Superior temporal gyrus (tissue), 1 donor: ENCODE measurements around the gene SPPL2A.
"Not testable (repeated sequence)": the region's sequence is repeated elsewhere in the genome, so short reads cannot be mapped to it uniquely, and the experiment has no call there.

Experiments
- DNase-seq: peaks from one replicate; pipeline ENCODE4 v3.0.0-alpha.2; 2016; ENCODE audit errors: extremely low spot score

Gene SPPL2A, protein sequence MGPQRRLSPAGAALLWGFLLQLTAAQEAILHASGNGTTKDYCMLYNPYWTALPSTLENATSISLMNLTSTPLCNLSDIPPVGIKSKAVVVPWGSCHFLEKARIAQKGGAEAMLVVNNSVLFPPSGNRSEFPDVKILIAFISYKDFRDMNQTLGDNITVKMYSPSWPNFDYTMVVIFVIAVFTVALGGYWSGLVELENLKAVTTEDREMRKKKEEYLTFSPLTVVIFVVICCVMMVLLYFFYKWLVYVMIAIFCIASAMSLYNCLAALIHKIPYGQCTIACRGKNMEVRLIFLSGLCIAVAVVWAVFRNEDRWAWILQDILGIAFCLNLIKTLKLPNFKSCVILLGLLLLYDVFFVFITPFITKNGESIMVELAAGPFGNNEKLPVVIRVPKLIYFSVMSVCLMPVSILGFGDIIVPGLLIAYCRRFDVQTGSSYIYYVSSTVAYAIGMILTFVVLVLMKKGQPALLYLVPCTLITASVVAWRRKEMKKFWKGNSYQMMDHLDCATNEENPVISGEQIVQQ

DNA sequence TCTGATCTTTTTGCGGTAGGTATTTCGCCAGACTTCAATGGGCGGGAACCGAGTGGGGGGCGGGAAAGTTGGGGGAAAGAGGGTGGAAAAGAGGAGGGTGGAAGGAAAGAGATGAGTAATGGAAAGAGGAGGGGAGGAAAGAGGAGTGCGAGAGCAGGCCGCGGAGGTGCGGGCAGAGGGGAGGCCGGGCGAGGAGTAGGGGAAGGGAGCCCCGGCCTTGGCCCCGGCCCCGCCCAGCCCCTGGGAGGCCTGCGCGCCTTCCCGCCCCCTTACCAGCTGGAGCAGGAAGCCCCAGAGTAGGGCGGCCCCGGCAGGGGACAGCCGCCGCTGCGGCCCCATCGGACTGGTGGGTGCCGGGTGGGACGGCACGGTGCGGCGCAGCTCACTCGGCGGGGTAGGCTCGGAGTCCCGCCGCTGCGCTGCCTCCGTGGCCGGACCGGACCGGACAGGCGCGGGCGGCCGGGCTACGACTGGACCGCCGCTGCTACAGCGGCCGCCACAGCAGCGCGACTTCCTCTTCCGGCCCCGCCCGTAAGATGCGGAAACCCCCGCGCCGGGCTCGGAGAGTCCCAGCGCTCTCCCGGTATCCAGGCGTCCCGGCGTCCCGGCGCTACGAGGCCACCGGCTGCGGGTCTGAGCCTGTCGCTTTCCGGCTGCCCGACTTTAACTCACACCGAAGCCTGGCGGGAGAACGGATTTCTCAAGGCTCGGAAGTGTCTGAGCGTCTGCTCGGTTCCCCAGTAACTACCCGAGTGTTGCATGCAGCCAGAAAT is at the start of gene SPPL2A:
SPPL2A (minus strand) TSS at position 512 of the 773 bp plus-strand sequence; CDS start at position 339, 173 bp downstream.
- peak; percentile 75 for DNase-seq

DNA sequence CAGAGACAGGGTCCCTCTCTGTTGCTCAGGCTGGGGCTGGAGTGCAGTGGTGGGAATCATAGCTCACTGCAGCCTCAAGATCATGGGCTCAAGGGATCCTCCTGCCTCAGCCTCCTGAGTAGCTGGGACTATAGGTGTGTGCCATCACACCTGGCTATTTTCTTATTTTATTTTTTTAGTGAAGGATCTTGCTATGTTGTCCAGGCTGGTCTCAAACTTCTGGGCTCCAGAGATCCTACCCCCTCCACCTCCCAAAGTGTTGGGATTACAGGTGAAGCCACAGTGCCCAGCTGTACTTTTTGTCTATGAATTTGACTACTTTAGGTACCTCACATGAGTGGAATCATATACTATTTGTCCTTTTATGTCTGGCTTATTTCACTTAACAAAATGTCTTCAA is 49.1 kb upstream of the SPPL2A start:
- DNase-seq: no peak

GRCh38 chr15:50813865-50814264 is 48.4 kb upstream of the SPPL2A start:
- DNase-seq: no peak

- no peak for DNase-seq
Measured at GRCh38 chr15:50813089-50813488, 47.6 kb upstream of the SPPL2A start.

DNA sequence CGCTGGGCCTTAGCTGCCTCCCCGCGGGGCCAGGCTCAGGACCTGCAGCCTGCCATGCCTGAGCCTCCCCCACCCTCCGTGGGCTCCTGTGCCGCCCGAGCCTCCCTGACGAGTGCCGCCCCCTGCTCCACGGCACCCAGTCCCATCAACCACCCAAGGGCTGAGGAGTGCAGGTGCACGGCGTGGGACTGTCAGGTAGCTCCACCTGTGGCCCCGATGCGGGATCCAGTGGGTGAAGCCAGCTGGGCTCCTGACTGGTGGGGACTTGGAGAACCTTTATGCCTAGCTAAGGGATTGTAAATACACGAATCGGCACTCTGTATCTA is 46.6 kb upstream of the SPPL2A start:
- DNase-seq: not testable (repeated sequence)

DNA sequence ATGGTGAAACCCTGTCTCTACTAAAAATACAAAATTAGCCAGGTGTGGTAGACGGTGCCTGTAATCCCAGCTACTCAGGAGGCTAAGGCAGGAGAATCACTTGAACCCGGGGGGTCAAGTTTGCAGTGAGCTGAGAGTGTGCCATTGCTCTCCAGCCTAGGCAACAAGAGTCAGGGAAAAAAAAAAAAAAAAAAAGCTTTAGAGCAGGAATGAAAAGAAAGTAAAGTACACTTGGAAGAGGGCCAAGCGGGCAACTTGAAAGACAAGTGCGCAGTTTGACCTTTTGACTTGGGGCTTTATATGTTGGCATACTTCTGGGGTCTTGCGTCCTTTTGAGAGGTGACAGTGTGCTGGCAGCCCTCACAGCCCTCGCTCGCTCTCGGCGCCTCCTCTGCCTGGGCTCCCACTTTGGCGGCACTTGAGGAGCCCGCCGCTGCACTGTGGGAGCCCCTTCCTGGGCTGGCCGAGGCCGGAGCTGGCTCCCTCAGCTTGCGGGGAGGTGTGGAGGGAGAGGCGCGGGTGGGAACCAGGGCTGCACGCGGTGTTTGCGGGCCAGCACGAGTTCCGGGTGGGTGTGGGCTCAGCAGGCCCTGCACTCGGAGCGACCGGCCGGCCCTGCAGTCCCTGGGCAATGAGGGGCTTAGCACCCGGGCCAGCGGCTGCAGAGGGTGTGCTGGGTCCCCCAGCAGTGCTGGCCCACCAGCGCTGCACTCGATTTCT is 46.1 kb upstream of the SPPL2A start:
- not testable (repeated sequence) for DNase-seq

- no peak for DNase-seq
Measured at GRCh38 chr15:50810128-50810527, 44.6 kb upstream of the SPPL2A start.

DNA sequence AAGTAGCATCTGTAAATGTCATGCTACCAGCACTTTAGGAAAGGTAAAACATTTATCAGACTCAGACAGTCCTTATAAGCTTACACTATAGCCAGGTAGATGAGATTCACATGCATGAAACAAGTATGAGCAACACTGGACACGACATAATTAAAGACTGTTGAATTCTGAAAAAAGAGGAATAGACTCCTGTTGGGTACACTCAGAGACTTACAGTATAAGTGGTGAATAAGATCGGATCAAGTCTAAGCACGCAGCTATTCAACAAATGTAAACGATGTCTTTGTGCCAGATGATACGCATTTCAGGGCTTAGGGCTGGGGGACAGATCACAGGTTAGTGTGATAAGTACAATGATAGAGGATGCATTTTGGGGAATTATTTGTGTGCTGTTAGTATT is 43.2 kb upstream of the SPPL2A start:
- no peak for DNase-seq

DNA sequence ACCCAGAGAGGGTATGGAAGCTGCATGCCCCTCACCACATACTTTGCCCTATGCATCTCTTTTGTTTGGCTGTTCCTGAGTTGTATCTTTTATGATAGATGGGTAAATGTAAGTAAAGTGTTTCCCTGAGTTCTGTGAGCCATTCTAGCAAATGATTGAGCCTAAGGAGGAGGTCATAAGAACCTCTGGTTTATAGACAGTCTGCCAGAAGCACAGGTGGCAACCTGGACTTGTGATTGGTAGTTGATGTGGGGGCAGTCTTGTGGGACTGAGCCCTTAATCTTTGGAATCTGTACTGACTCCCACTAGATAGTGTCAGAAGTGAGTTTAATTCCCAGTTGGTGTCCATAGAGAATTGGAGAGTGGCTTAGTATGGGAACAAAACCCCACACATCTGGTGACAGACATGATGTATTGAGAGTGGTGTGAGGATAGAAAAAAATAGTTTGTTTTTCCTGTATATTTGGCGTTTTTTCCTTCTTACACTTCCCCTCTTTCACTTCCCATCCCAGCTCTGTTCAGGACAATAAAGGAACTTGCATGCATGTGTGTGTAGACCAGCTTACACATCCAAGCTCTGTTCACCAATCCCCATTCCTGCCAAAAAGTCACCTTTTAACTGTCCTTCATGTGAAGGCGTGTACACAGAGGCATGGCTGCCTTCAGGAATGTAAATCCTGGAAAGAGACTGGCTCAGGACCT is 38.1 kb upstream of the SPPL2A start:
- no peak for DNase-seq

DNA sequence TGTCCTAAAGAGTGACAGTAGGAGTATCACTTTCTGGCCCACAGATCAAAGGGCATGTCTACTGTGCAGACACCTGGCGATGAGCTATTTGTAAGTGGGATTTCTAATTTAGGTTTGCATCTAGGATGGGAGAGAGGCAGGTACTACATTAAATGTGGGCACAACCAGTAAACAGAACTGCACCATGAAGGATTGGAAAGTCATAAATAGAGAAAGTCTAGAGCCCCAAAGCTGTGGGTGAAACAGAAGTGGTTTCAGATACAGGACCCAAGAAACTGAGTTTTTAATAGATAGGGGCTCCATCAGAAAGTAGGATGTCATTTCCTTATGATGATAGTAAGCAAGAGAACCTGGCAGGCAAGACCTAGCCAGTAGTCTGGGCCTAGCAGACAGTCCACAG is 35.2 kb upstream of the SPPL2A start:
- no peak for DNase-seq

GRCh38 chr15:50798684-50799083 is 33.2 kb upstream of the SPPL2A start:
- no peak for DNase-seq

- no peak for DNase-seq
Measured at GRCh38 chr15:50797926-50798325, 32.4 kb upstream of the SPPL2A start.

DNA sequence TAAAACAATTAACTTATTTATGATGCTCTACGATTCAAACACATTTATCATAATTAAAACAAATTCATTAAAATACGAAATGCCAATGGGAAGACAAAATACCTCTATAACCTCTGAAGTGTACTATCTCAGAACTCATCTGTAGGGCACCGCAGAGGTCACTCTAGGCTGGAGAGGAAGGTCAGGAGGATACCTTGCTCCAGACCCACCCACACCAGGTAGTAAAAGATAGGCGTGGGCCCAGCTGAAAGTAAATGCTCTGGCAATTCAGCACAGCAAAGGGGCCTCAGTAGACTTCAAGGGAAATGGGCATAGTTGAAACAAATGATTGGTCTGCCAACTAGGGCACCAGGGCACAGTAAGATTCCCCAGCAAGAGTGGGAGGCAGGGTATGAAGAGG is 26.0 kb upstream of the SPPL2A start:
- no peak for DNase-seq

DNA sequence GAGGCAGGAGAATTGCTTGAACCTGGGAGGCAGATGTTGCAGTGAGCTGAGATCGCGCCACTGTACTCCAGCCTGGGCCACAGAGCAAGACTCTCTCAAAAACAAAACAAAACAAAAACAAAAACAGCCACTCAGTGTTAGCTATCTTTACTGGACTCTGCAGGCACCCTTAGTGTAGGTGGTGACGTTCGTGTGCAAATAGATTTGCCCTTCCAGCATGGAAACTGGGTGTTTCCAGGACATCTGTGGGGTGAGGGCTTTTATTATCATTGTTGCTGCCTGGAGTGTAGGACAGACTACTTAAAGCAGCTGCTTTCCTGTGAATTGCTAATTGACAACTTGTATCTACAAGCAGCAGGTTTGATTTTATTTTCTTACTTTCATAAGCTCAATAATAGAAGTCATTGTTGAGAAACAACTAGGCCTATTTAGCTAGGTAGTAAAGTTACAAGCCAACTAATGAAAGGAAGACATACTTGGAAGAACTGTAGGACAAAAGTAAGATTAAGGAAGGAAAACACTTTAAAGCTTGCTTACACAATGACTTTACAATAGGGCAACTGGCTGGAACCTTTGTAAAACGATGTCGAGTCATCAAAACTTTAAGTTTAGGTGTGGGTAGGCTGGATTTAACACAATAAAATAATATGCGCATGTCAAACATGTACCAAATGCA is 25.4 kb upstream of the SPPL2A start:
- DNase-seq: no peak

DNA sequence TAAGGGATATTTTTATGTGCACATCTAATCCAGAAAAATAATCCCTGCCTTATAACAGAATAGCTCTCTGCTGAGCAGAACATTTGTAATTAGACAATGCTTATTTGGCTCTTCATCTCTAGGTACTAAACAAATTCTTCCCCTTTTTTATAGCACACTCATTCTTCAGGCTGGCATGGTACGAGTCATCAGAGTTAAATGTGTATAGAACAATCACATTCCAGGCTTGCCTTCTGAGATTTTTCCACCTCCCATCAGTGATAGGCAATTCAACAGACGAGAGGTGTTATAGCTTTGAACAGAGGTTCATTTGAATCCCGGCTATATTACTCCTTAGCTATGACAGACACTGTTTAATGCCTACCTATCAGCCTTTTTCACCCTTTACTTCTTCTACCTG is 21.4 kb upstream of the SPPL2A start:
- no peak for DNase-seq

- DNase-seq: no peak
Measured at GRCh38 chr15:50786438-50786837, 20.9 kb upstream of the SPPL2A start.

DNA sequence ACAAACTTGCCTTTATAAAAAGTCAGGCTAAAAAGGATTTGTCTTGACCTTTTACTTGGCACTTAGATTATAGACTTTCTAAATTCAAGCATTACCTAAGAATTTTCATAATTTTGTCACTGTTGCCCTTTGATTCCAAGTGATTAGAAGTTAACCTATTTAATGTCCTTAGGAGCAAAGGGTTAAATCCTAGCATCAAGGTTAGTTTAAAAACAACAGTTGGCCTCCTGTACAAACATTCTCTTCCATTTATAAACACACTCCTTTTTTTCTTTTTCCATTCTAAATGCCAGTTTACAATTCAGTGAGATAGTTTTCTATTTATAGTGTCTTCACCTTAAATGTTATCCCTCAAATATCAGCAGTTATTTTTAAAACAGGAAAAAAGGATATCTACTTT is 18.4 kb upstream of the SPPL2A start:
- DNase-seq: no peak

GRCh38 chr15:50783411-50783810 is 17.9 kb upstream of the SPPL2A start:
- DNase-seq: no peak

- DNase-seq: no peak
Measured at GRCh38 chr15:50778086-50778485, 12.6 kb upstream of the SPPL2A start.

DNA sequence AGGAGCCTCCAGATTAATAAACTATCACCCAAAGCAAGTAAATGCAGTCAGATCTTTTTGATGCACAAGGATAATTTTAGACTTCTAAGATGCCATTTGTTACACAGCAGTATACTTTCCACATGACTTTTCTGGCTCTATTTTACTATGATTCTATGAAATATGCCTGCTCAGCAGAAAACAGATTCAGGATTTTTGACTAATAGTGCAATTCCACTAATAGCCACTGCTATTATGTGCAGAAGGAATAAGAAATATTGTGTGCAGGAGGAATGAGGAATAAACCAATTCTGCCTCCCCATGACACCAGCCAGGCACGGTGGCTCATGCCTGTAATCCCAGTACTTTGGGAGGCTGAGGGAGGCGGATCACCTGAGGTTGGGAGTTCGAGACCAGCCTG is 11.5 kb upstream of the SPPL2A start:
- no peak for DNase-seq

DNA sequence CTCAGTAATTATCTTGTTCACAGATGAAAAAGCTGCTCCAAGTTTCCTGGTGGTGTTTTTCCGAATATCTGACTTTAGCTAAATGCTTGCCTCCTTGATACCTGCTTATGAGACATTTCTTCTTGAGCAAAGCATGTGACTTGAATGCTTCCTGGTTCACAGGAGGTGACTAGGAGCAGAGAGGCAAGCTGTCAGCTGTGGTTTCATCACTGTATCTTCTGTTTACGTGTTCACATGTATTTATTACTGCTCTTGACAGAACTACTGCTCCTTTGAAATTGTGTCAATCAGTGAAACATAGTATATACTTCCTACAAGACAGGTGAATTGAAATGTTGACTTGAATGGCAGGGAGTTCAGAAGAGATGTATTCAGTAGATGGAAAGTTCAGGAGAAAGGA is 8.9 kb upstream of the SPPL2A start:
- no peak for DNase-seq
